Kidney (tissue), 14 donors: ENCODE measurements around the gene XRCC6. TPM values are rescaled to one million over a fixed set of nuclear protein-coding genes. Genes with fewer than 3 reads are reported as not detected.

Source experiments
- DNase-seq, 5 donors: peaks; one replicate each; pipeline ENCODE4 v3.0.0-alpha.2; 2013 to 2020
- FAIRE-seq: peaks from 2 replicates; lab custom pipeline; 2012; peaks lifted over from hg19 to GRCh38; lab: Jason Lieb, UNC
- H3K27ac ChIP-seq, 2 donors: one replicate each; pipeline ENCODE4 v1.7.0; 2013; ENCODE audit warnings: low read depth in 2 of 2, low read length in 2 of 2, inconsistent platforms in 1 of 2
- H3K27me3 ChIP-seq: one replicate; pipeline ENCODE4 v1.7.1; 2013; ENCODE audit warnings: low read length, inconsistent platforms; ENCODE audit not compliant: control insufficient read depth, insufficient read depth
- H3K36me3 ChIP-seq, 3 donors: one replicate each; pipeline versions ENCODE4 v1.7.0 to v1.7.1; 2013; ENCODE audit warnings: low read length in 3 of 3, control low read depth in 1 of 3, inconsistent platforms in 1 of 3; ENCODE audit not compliant: insufficient read depth in 3 of 3, control insufficient read depth in 2 of 3
- H3K4me1 ChIP-seq, 3 donors: one replicate each; pipeline versions ENCODE4 v1.7.0 to v1.7.1; 2013; ENCODE audit warnings: low read length in 3 of 3, inconsistent platforms in 1 of 3, low read depth in 1 of 3; ENCODE audit not compliant: control insufficient read depth in 2 of 3, insufficient read depth in 2 of 3
- H3K4me3 ChIP-seq, 3 donors: one replicate each; pipeline versions ENCODE4 v1.7.0 to v1.8.1; 2013; ENCODE audit warnings: low read length in 3 of 3, control low read depth in 1 of 3, inconsistent platforms in 1 of 3
- H3K9ac ChIP-seq, 3 donors: one replicate each; pipeline versions ENCODE4 v1.7.0 to v1.7.1; 2013; ENCODE audit warnings: low read length in 3 of 3, control low read depth in 1 of 3, inconsistent platforms in 1 of 3
- H3K9me3 ChIP-seq, 3 donors: one replicate each; pipeline versions ENCODE4 v1.7.0 to v1.7.1; 2013; ENCODE audit warnings: low read length in 3 of 3, control low read depth in 1 of 3, inconsistent platforms in 1 of 3; ENCODE audit not compliant: control insufficient read depth in 2 of 3, insufficient read depth in 1 of 3
- intact Hi-C: fragments of 100-400 bp; cut with DNase I; formaldehyde crosslinking; loops from one replicate; pipeline ENCODE4 v1.11.1; 2022
- polyA plus RNA-seq: library from polyadenylated mRNA; stranded (reverse); fragments of 350-450 nt; fragmentation: Illumina TruSeq; extraction: RNeasy Lipid Tissue Mini Kit (QIAGEN cat#74804); gene quantifications from one replicate; pipeline ENCODE4 v1.2.3, GENCODE V29; 2014; ENCODE audit warnings: low read depth, low replicate concordance; ENCODE audit not compliant: insufficient read depth
- total RNA-seq: library from RNA; stranded (reverse); fragmentation: NEBNext Ultra II Directional; extraction: Animal tissue kit (Norgen Biotek cat#: 25700); gene quantifications from one replicate; pipeline ENCODE4 v1.2.1, GENCODE V29; 2021
- TF ChIP-seq, protein P1 (sequence below): IDR thresholded peaks from 3 replicates; pipeline ENCODE4 v1.5.1; 2012; ENCODE audit warnings: mild to moderate bottlenecking, moderate library complexity, borderline replicate concordance; ENCODE audit not compliant: insufficient read depth; ENCODE audit errors: extremely low read depth
- donor health status: control.
- donor health status: control.
- donor health status: control.
- donor health status: control.
- donor health status: control.
- donor health status: DM: yes; HTN: yes; CAD: no.
- donor health status: Normal renal cell carcinoma (clear cell type).

XRCC6 gene
- total and polyA plus RNA-seq, 2 donors from 2014 or later, result 168 to 183 TPM

GRCh38 chr22:41576877-41577276, 44.2 kb upstream of the XRCC6 start:
- Histone ChIP-seq H3K27ac (peak overlapping the region in 1 of 2 donors; percentile 2), H3K36me3 (peaks cover 0 to 16% (median 6%) of the 10 kb centered on the region in 3 donors), H3K9me3 (no peaks in the 10 kb centered on the region), H3K27me3 (no peaks in the 10 kb centered on the region), H3K4me1 (peaks cover 0 to 8% (median 0%) of the 10 kb centered on the region in 3 donors), H3K9ac (no peak overlapping the region), H3K4me3 (no peak overlapping the region)
- FAIRE-seq (no peak), DNase-seq (peak in 4 of 5 donors; percentile 69 to 79 (median 76))
- intact Hi-C loops, result no loop called here
- TF ChIP-seq, protein P1, sequence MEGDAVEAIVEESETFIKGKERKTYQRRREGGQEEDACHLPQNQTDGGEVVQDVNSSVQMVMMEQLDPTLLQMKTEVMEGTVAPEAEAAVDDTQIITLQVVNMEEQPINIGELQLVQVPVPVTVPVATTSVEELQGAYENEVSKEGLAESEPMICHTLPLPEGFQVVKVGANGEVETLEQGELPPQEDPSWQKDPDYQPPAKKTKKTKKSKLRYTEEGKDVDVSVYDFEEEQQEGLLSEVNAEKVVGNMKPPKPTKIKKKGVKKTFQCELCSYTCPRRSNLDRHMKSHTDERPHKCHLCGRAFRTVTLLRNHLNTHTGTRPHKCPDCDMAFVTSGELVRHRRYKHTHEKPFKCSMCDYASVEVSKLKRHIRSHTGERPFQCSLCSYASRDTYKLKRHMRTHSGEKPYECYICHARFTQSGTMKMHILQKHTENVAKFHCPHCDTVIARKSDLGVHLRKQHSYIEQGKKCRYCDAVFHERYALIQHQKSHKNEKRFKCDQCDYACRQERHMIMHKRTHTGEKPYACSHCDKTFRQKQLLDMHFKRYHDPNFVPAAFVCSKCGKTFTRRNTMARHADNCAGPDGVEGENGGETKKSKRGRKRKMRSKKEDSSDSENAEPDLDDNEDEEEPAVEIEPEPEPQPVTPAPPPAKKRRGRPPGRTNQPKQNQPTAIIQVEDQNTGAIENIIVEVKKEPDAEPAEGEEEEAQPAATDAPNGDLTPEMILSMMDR, result peak; percentile 72

DNA sequence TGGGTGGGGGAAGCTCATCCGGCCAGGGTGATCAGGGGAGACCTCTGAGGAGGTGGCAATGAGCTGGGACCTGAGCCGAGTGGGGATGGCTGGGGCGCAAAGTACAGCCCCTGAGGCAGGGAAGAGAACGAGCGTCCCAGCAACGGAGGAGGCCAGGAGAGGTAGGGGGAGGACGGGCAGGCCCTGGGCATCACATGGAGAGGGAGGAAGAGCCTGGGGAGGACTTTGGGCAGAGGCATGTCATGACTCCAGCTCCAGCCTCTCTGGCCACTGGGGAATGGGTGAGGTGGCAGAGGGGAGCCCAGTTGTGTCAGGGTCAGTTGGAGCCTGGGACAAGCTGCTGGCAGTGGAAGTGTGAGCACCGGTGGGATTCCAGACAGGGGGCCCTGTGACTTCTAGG, 43.0 kb upstream of the XRCC6 start:
- H3K9ac ChIP-seq, result no peak overlapping the region
- DNase-seq, result no peak
- H3K27me3 ChIP-seq, result no peaks in the 10 kb centered on the region
- H3K36me3 ChIP-seq, result peaks cover 0 to 23% (median 9%) of the 10 kb centered on the region in 3 donors
- H3K27ac ChIP-seq, result peak overlapping the region in 1 of 2 donors; percentile 43
- no peak for FAIRE-seq
- no peaks in the 10 kb centered on the region for H3K9me3 ChIP-seq
- peaks cover 0 to 8% (median 0%) of the 10 kb centered on the region in 3 donors for H3K4me1 ChIP-seq
- H3K4me3 ChIP-seq, result no peak overlapping the region
- intact Hi-C loops, result no loop called here
- TF ChIP-seq, protein P1, result no peak

GRCh38 chr22:41578818-41579217, 42.3 kb upstream of the XRCC6 start:
- H3K9me3 ChIP-seq, result no peaks in the 10 kb centered on the region
- H3K36me3 ChIP-seq, result peaks cover 0 to 30% (median 9%) of the 10 kb centered on the region in 3 donors

More at GRCh38 chr22:41578818-41579217, 42.3 kb upstream of the XRCC6 start:
- no peaks in the 10 kb centered on the region for H3K27me3 ChIP-seq
- H3K4me3 ChIP-seq, result no peak overlapping the region
- H3K4me1 ChIP-seq, result peaks cover 0 to 8% (median 0%) of the 10 kb centered on the region in 3 donors
- intact Hi-C loops, result no loop called here
- no peak for FAIRE-seq
- TF ChIP-seq, protein P1, result no peak
- H3K9ac ChIP-seq, result no peak overlapping the region
- DNase-seq, result no peak
- H3K27ac ChIP-seq, result peak overlapping the region in 1 of 2 donors; percentile 43
